NCI-H146 (cell line): ENCODE measurements around the gene FAM193B.

Source experiments
- DNase-seq: peaks from one replicate; lab custom pipeline; 2025; lab: John Stamatoyannopoulos, UW

The FAM193B gene

GRCh38 chr5:177554474-177555111 lies at the start of gene FAM193B:
Gene FAM193B (minus strand): TSS chr5:177554563. CDS start chr5:177554458, 105 bp downstream.
- DNase-seq = peak; percentile 88

GRCh38 chr5:177604116-177604521 lies 49.8 kb upstream of the FAM193B start:
- DNase-seq = no peak

- DNase-seq = no peak
Measured at GRCh38 chr5:177603631-177604030, 49.3 kb upstream of the FAM193B start.

- no peak for DNase-seq
Measured at GRCh38 chr5:177602458-177602830, 48.1 kb upstream of the FAM193B start.

GRCh38 chr5:177601577-177602457 lies 47.5 kb upstream of the FAM193B start:
- no peak for DNase-seq

GRCh38 chr5:177601126-177601525 lies 46.8 kb upstream of the FAM193B start:
- no peak for DNase-seq

- DNase-seq = peak; percentile 10
Measured at GRCh38 chr5:177600508-177601018, 46.2 kb upstream of the FAM193B start.

- DNase-seq = peak; percentile 74
Measured at GRCh38 chr5:177599731-177600507, 45.6 kb upstream of the FAM193B start, which contains the start of gene B4GALT7. Gene B4GALT7 (plus strand): TSS chr5:177600132. CDS start chr5:177600211, 79 bp downstream.

GRCh38 chr5:177598477-177598876 lies 44.1 kb upstream of the FAM193B start:
- no peak for DNase-seq

- DNase-seq = no peak
Measured at GRCh38 chr5:177596775-177597238, 42.4 kb upstream of the FAM193B start.

GRCh38 chr5:177595991-177596774 lies 41.8 kb upstream of the FAM193B start:
- DNase-seq = no peak

- no peak for DNase-seq
Measured at GRCh38 chr5:177595026-177595585, 40.7 kb upstream of the FAM193B start.

- no peak for DNase-seq
Measured at GRCh38 chr5:177594071-177594470, 39.7 kb upstream of the FAM193B start.

- no peak for DNase-seq
Measured at GRCh38 chr5:177593511-177593910, 39.1 kb upstream of the FAM193B start.

- no peak for DNase-seq
Measured at GRCh38 chr5:177592905-177593304, 38.5 kb upstream of the FAM193B start.

- peak; percentile 85 for DNase-seq
Measured at GRCh38 chr5:177592010-177592834, 37.9 kb upstream of the FAM193B start, which contains the start of gene TMED9. Gene TMED9 (plus strand): TSS chr5:177592203. CDS start chr5:177592215, 12 bp downstream.

- DNase-seq = no peak
Measured at GRCh38 chr5:177591690-177592009, 37.3 kb upstream of the FAM193B start.

- DNase-seq = no peak
Measured at GRCh38 chr5:177590406-177590805, 36.0 kb upstream of the FAM193B start.

GRCh38 chr5:177588413-177588909 lies 34.1 kb upstream of the FAM193B start:
- DNase-seq = peak; percentile 50

GRCh38 chr5:177578316-177578715 lies 24.0 kb upstream of the FAM193B start:
- no peak for DNase-seq
